Fibroblast of skin of back (primary cell): ENCODE data around the gene SMIM14.
A peak's percentile ranks its signal among the peaks of the same experiment; 100 is the strongest.
"Not testable (repeated sequence)": the region's sequence is repeated elsewhere in the genome, so short reads cannot be mapped to it uniquely, and the experiment has no call there.

Experiments
- DNase-seq: peaks from one replicate; pipeline ENCODE4 v3.0.0-alpha.2; 2013

Gene SMIM14

GRCh38 chr4:39529534-39529933, 109.1 kb downstream of the SMIM14 start:
- no peak for DNase-seq

GRCh38 chr4:39528061-39528465, 110.6 kb downstream of the SMIM14 start:
- DNase-seq = peak; percentile 84

GRCh38 chr4:39527296-39528060, 111.2 kb downstream of the SMIM14 start, which contains the start of gene UGDH:
UGDH (minus strand) TSS chr4:39527439; CDS start chr4:39521512, 5,927 bp downstream.
- peak; percentile 100 for DNase-seq

GRCh38 chr4:39526765-39527295, 111.8 kb downstream of the SMIM14 start:
- no peak for DNase-seq

GRCh38 chr4:39525822-39526690, 112.6 kb downstream of the SMIM14 start:
- DNase-seq = no peak

- DNase-seq = no peak
Observed at GRCh38 chr4:39524161-39524957, 114.3 kb downstream of the SMIM14 start.

- DNase-seq = no peak
Observed at GRCh38 chr4:39522068-39522467, 116.6 kb downstream of the SMIM14 start.

GRCh38 chr4:39521253-39521919, 117.3 kb downstream of the SMIM14 start:
- peak; percentile 86 for DNase-seq

GRCh38 chr4:39518484-39518883, 120.2 kb downstream of the SMIM14 start:
- DNase-seq = no peak

- no peak for DNase-seq
Observed at GRCh38 chr4:39516407-39516966, 122.2 kb downstream of the SMIM14 start.

GRCh38 chr4:39515669-39516401, 122.8 kb downstream of the SMIM14 start:
- not testable (repeated sequence) for DNase-seq

GRCh38 chr4:39514888-39515401, 123.7 kb downstream of the SMIM14 start:
- DNase-seq = peak; percentile 70

GRCh38 chr4:39514266-39514665, 124.4 kb downstream of the SMIM14 start:
- not testable (repeated sequence) for DNase-seq

- DNase-seq = no peak
Observed at GRCh38 chr4:39510348-39510929, 128.2 kb downstream of the SMIM14 start.

GRCh38 chr4:39505581-39505980, 133.1 kb downstream of the SMIM14 start:
- no peak for DNase-seq

GRCh38 chr4:39504538-39504937, 134.1 kb downstream of the SMIM14 start:
- peak; percentile 56 for DNase-seq

- peak; percentile 94 for DNase-seq
Observed at GRCh38 chr4:39502664-39503035, 136.0 kb downstream of the SMIM14 start.

GRCh38 chr4:39502019-39502663, 136.5 kb downstream of the SMIM14 start:
- DNase-seq = peak; percentile 98

- peak; percentile 55 for DNase-seq
Observed at GRCh38 chr4:39498727-39499020, 140.0 kb downstream of the SMIM14 start.
